ENCODE results near the gene C1orf116.

DNA sequence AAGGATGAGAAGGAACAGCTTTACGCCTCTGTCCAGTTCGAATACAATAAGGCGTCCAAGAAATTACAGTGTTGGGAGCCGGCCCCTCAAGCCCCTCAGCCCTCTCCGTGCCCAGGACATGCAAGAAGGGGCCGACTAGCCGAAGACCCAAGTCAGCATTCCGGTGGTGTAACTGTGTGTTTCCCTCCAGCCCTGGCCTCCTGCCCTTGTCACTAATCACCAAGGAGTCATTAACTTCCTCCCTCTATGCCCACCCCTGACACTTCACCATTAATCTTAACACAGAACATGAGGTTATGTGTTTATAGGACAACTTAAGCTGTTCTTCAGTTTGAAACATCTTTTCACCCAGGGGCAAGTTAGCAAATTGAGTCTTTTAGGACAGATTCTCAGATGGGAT is 39.7 kb upstream of the C1orf116 start:
- TF ChIP-seq, protein P1, sequence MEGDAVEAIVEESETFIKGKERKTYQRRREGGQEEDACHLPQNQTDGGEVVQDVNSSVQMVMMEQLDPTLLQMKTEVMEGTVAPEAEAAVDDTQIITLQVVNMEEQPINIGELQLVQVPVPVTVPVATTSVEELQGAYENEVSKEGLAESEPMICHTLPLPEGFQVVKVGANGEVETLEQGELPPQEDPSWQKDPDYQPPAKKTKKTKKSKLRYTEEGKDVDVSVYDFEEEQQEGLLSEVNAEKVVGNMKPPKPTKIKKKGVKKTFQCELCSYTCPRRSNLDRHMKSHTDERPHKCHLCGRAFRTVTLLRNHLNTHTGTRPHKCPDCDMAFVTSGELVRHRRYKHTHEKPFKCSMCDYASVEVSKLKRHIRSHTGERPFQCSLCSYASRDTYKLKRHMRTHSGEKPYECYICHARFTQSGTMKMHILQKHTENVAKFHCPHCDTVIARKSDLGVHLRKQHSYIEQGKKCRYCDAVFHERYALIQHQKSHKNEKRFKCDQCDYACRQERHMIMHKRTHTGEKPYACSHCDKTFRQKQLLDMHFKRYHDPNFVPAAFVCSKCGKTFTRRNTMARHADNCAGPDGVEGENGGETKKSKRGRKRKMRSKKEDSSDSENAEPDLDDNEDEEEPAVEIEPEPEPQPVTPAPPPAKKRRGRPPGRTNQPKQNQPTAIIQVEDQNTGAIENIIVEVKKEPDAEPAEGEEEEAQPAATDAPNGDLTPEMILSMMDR (conservative IDR thresholded peaks at IDR 0.05; ENCODE audit: low read depth, low read length), result no peak
- no peak for TF ChIP-seq EZH2 (IDR thresholded peaks at IDR 0.05; ENCODE audit: borderline replicate concordance, low read depth, low read length, poor library complexity, severe bottlenecking)

All from A673 (cell line).